ENCODE data around the gene CCNY. TPM values are rescaled to one million over a fixed set of nuclear protein-coding genes. Genes with fewer than 3 reads are reported as not detected.

The CCNY gene
- total and polyA plus RNA-seq, 8 donors = 5.8 to 99.6 (median 37.7) TPM

DNA sequence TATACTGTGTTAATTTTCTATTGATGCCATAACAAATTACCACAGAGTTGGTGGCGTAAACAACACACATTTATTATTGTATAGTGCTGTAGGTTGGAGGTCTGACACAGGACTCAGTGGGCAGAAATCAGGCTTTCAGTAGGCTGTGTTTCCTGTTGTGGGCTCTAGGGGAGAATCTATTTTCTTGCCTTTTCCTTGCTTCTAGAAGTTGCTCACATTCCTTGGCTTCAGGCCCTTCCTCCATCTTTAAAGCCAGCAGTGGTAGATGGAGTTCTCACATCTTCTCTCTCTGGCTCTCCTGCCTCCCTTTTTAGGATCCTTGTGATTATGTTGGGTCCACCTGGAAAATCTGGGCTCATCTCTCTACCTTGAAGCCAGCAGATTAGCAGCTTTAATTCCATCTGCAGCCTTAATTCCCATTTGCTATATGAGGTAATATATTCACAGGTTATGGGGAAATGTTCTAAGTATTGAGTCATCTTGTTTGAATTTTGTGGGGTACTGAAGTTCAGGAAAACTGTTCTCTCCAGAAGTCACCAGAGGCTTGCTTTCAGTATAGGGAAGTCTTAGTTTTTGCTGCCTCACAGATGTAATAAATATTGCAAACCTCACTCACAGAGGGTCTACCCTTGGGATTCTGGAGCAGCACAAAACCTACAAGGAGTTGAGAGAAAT lies 38.9 kb downstream of the CCNY start:
- Histone ChIP-seq H3K27ac (no peak overlapping the region), H3K4me1 (peaks cover 40 to 95% (median 58%) of the 10 kb centered on the region in 4 donors), H3K4me3 (no peak overlapping the region), H3K36me3 (no peaks in the 10 kb centered on the region), H3K27me3 (no peaks in the 10 kb centered on the region), H3K9me3 (no peaks in the 10 kb centered on the region)
- TF ChIP-seq POLR2AphosphoS5 (IDR thresholded peaks at IDR 0.05) (no peak), POLR2A (IDR thresholded peaks at IDR 0.05) (no peak), EP300 (IDR thresholded peaks at IDR 0.05) (no peak)
- TF ChIP-seq, protein P1, sequence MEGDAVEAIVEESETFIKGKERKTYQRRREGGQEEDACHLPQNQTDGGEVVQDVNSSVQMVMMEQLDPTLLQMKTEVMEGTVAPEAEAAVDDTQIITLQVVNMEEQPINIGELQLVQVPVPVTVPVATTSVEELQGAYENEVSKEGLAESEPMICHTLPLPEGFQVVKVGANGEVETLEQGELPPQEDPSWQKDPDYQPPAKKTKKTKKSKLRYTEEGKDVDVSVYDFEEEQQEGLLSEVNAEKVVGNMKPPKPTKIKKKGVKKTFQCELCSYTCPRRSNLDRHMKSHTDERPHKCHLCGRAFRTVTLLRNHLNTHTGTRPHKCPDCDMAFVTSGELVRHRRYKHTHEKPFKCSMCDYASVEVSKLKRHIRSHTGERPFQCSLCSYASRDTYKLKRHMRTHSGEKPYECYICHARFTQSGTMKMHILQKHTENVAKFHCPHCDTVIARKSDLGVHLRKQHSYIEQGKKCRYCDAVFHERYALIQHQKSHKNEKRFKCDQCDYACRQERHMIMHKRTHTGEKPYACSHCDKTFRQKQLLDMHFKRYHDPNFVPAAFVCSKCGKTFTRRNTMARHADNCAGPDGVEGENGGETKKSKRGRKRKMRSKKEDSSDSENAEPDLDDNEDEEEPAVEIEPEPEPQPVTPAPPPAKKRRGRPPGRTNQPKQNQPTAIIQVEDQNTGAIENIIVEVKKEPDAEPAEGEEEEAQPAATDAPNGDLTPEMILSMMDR (IDR thresholded peaks at IDR 0.05) = no peak
- 97 to 100% (median 98%) methylated on average over 1 of the region's 1 CpG for WGBS, 5 donors
- intact Hi-C loops (cut with DNase I; ENCODE audit: low total_unique reads) = no loop called here
- no peak for DNase-seq

DNA sequence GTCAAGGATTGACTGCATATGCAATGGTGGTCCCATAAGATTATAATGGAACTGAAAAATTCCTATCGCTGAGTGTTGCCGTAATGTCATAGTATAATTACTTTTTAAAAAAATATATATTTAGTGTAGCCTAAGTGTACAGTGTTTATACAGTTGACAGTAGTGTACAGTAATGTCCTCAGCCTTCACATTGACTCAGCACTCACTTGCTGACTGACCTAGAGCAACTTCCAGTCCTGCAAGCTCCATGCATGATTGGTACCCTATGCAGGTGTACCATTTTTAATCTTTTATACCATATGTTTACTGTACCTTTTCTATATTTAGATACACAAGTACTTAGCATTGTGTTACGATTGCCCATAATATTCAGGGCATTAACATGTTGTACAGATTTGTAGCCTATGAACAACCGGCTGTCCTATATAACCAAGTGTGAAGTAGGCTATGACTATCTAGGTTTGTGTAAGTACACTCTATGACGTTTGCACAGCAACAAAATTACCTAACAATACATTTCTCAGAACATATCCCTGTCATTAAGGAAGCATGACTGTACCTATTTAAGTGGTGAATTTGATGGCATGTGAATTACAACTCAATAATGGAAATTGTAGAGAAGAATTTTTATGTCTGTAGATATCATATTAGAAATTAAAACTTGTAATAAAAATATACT lies 40.9 kb downstream of the CCNY start:
- 68 to 79% (median 75%) methylated on average over 5 of the region's 5 CpGs for WGBS, 5 donors
- TF ChIP-seq, protein P1 (IDR thresholded peaks at IDR 0.05) = no peak
- TF ChIP-seq POLR2A (IDR thresholded peaks at IDR 0.05) = no peak
- Histone ChIP-seq H3K27me3 (no peaks in the 10 kb centered on the region), H3K9me3 (no peaks in the 10 kb centered on the region), H3K36me3 (no peaks in the 10 kb centered on the region), H3K4me1 (peaks cover 29 to 95% (median 48%) of the 10 kb centered on the region in 4 donors), H3K27ac (no peak overlapping the region), H3K4me3 (no peak overlapping the region)
- DNase-seq = no peak
- intact Hi-C loops (cut with DNase I; ENCODE audit: low total_unique reads) = no loop called here

DNA sequence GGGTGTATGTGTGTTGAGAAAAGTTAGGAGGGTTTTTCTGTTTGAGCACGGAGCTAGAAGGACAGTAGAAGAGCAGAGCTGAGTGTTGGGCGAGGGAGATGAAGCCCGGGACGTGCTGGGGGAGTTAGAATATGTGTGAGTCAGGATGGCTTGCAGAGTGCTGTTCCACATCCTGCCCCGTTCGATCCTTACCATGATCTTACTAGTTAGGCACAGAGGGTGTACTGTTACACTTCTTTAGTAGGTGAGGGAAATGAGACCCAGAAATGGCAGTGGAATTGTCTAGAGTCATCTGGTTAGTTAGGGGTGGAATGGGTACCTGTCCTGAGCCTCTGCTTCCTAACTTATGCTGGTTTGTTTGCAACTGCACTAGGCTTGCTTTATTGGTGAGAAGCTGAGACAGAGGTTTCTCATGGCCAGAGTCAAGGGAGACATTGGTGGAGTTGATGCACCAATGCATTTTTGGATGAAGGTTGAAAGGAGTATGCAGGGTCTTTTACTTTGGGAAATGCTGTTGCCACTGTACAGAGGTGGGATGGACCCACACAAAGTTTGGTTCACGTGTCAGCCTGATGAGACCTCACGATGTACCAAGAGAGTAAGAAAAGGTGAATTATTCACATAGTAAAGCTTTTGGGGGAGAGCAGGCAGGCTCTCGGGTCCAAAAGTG lies 42.4 kb downstream of the CCNY start:
- H3K36me3 ChIP-seq = no peaks in the 10 kb centered on the region
- H3K4me3 ChIP-seq = no peak overlapping the region
- H3K9me3 ChIP-seq = no peaks in the 10 kb centered on the region
- H3K27me3 ChIP-seq = no peaks in the 10 kb centered on the region
- 69 to 79% (median 77%) methylated on average over 9 of the region's 9 CpGs for WGBS, 5 donors
- TF ChIP-seq POLR2A (IDR thresholded peaks at IDR 0.05) (no peak), POLR2AphosphoS5 (IDR thresholded peaks at IDR 0.05) (no peak), EP300 (IDR thresholded peaks at IDR 0.05) (no peak)
- TF ChIP-seq, protein P1 (IDR thresholded peaks at IDR 0.05) = no peak
- peak overlapping the region; percentile 34 to 81 (median 70) for H3K27ac ChIP-seq
- H3K4me1 ChIP-seq = peaks cover 30 to 93% (median 45%) of the 10 kb centered on the region in 4 donors
- DNase-seq = no peak
- intact Hi-C loops (cut with DNase I; ENCODE audit: low total_unique reads) = no loop called here

DNA sequence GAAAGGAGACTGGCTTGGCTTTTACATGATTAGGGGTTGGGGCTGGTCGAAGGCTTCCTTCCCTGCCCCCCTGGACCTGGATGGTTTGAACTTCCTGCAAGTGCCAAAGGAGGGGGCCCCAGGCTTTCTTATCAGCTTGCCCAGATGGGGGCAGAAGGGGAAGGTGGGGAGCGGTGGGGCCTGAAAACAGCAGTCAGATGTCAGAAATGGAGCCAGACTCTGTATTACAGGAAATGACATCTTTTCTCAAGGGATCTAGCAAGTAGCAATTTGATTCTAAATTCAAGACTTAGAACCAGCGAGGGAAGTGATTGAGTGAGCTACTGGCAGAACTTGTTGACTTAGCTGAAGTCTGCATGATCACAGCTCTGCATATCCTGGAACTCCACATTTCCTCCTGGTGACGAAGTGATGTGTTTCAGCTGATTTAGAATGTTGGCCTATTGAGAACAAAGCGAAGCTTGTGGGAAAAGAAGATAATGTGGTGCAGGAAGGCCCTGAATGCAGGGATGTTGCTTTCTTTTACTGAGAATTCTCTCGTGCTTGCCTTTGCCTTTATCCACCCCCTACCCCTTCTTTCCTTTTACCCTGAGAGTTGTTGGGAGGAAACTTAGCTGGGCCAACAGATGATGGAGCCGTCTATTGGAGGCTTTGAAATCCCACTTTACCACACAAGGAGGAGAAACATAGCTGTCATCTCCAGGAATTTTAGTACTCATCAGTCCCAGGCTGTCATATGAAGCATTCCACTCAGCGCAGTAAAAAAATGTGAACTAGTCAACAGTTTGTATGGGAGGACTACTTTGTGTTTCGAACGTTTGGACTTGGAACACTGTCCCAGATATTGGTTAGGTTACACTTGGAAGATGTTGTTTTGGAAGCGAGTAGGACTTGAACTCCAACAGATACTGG lies 43.2 kb downstream of the CCNY start:
- no peaks in the 10 kb centered on the region for H3K9me3 ChIP-seq
- H3K4me1 ChIP-seq = peaks cover 30 to 94% (median 50%) of the 10 kb centered on the region in 4 donors
- peak in 1 of 2 donors; percentile 88 for DNase-seq
- intact Hi-C loops (cut with DNase I; ENCODE audit: low total_unique reads) = no loop called here
- H3K27ac ChIP-seq = peak overlapping the region; percentile 57 to 81 (median 70)
- H3K36me3 ChIP-seq = no peaks in the 10 kb centered on the region
- WGBS, 5 donors = 38 to 49% (median 42%) methylated on average over 11 of the region's 11 CpGs
- H3K27me3 ChIP-seq = no peaks in the 10 kb centered on the region
- TF ChIP-seq, protein P1 (IDR thresholded peaks at IDR 0.05) = peak in 1 of 7 experiments; percentile 24
- no peak for TF ChIP-seq EP300 (IDR thresholded peaks at IDR 0.05)
- peak; percentile 20 to 75 (median 53) for TF ChIP-seq POLR2AphosphoS5 (IDR thresholded peaks at IDR 0.05)
- no peak overlapping the region for H3K4me3 ChIP-seq
